ENCODE results near the gene DLG4. TPM values are rescaled to one million over a fixed set of nuclear protein-coding genes. Genes with fewer than 3 reads are reported as not detected.
A peak's percentile ranks its signal among the peaks of the same experiment; 100 is the strongest.

The DLG4 gene
- total RNA-seq, 1 experiment from 2014 or later: 38.3 TPM

GRCh38 chr17:7235693-7236665 is 16.3 kb upstream of the DLG4 start:
- DNase-seq: peak; percentile 20
- Histone ChIP-seq H2AK5ac (ENCODE audit: insufficient read length, low read length) (no peak overlapping the region), H3K27me3 (ENCODE audit: insufficient read depth, low read length) (no peaks in the 10 kb centered on the region), H3K56ac (ENCODE audit: insufficient read length, low read depth, low read length) (no peak overlapping the region), H3K4me2 (ENCODE audit: insufficient read depth, insufficient read length, low read length) (no peak overlapping the region), H2AFZ (ENCODE audit: low read length) (no peak overlapping the region), H3K9ac (ENCODE audit: extremely low read depth, insufficient read length, low read length) (no peak overlapping the region), H3K18ac (ENCODE audit: insufficient read length, low read depth, low read length) (no peak overlapping the region), H3K23ac (ENCODE audit: insufficient read length, low read depth, low read length) (no peak overlapping the region), H2BK20ac (ENCODE audit: low read depth, low read length, poor library complexity, severe bottlenecking) (no peak overlapping the region), H2BK5ac (ENCODE audit: insufficient read length, low read length) (no peak overlapping the region), H3K4ac (ENCODE audit: low read depth, low read length) (no peak overlapping the region), H3T11ph (ENCODE audit: low read length) (no peak overlapping the region), H3K79me2 (ENCODE audit: insufficient read depth, low read length) (peaks cover 23% of the 10 kb centered on the region; the same call in 1 of the 2 replicates), H3K79me1 (ENCODE audit: insufficient read depth, low read depth, low read length, poor library complexity, severe bottlenecking) (peaks cover 13% of the 10 kb centered on the region), H4K20me1 (ENCODE audit: control insufficient read depth, insufficient read depth, insufficient read length) (no peaks in the 10 kb centered on the region), H3K27ac (ENCODE audit: insufficient read length, low read depth, low read length) (no peak overlapping the region), H2BK120ac (ENCODE audit: low read depth, low read length, poor library complexity, severe bottlenecking) (no peak overlapping the region), H3K14ac (ENCODE audit: insufficient read depth, low read length) (no peak overlapping the region), H2BK15ac (ENCODE audit: low read depth, low read length) (no peak overlapping the region), H3K9me3 (ENCODE audit: control insufficient read depth, low read depth, low read length) (no peaks in the 10 kb centered on the region), H2BK12ac (ENCODE audit: insufficient read length, low read depth, low read length) (no peak overlapping the region), H4K5ac (ENCODE audit: insufficient read length, low read depth, low read length) (no peak overlapping the region), H3K4me1 (ENCODE audit: insufficient read depth, low read length) (no peaks in the 10 kb centered on the region), H4K91ac (ENCODE audit: insufficient read length, low read depth, low read length) (no peak overlapping the region), H4K8ac (replicated peaks; ENCODE audit: insufficient read length, low read depth, low read length) (no peak overlapping the region), H3K23me2 (ENCODE audit: insufficient read length, low read depth, low read length, poor library complexity, severe bottlenecking) (peaks cover 7% of the 10 kb centered on the region)
- Mint-ChIP-seq H3K27me3 (ENCODE audit: low read depth) (no peaks in the 10 kb centered on the region; the same call in 1 of the 2 replicates), H3K36me3 (ENCODE audit: insufficient read depth in 1 of 3, low read depth in 3 of 3) (peaks cover 32 to 60% (median 47%) of the 10 kb centered on the region in 3 experiments), H3K9me3 (peaks cover 0 to 2% of the 10 kb centered on the region in 2 experiments; a peak in 1 of 5 replicates), H3K4me3 (peak overlapping the region; percentile 22 to 100; a peak in 4 of 5 replicates), H3K27ac (peak overlapping the region in 1 of 3 experiments; percentile 76; a peak in 2 of 7 replicates), H3K4me1 (peaks cover 40 to 51% of the 10 kb centered on the region in 2 experiments)
- no peak for TF ChIP-seq CTCF (conservative IDR thresholded peaks at IDR 0.05)
- WGBS (ENCODE audit: extremely low coverage, insufficient read length, low lambda C conversion rate): no CpG with 5 or more reads among the region's 22 CpGs

Measured in H9 (cell line).